GM12878 (cell line): ENCODE results near the gene LDB2. TPM values are rescaled to one million over a fixed set of nuclear protein-coding genes. Genes with fewer than 3 reads are reported as not detected.

ENCODE experiments used
- ATAC-seq: fragments of 200-7000 bp; cut with Tn5 transposase; 3 replicates; pipeline ENCODE4 v1.9.1; 2020; ENCODE audit warnings: mild to moderate bottlenecking, moderate library complexity
- BruUV-seq: library from RNA; stranded (reverse); fragments of 400-500 nt; replicated peaks from 2 replicates; lab custom pipeline; 2021; lab: Mats Ljungman, UMichigan
- CTCF ChIA-PET: fragments of 300-600 bp; sonication (Branson Sonifier 250); formaldehyde crosslinking; extraction: SDS; loops from one replicate; lab custom pipeline; 2021; ENCODE audit warnings: inconsistent platforms; lab: Yijun Ruan, JAX
- POLR2A ChIA-PET: fragments of 350-600 bp; formaldehyde crosslinking; extraction: SDS; loops from one replicate; lab custom pipeline; 2021; ENCODE audit warnings: inconsistent platforms; lab: Charles Lee
- RAD21 ChIA-PET: fragments of 300-600 bp; sonication (Branson Sonifier 250); formaldehyde crosslinking; loops from one replicate; lab custom pipeline; 2023; ENCODE audit warnings: antibody characterized with exemption; ENCODE audit not compliant: unreplicated experiment; lab: Charles Lee
- SMC1A ChIA-PET: fragments of 300-600 bp; sonication (Branson Sonifier 250); formaldehyde crosslinking; loops from one replicate; lab custom pipeline; 2023; ENCODE audit not compliant: unreplicated experiment, uncharacterized antibody; lab: Charles Lee
- DNase-seq: peaks from one replicate; pipeline ENCODE4 v3.0.0-alpha.2; 2011; ENCODE audit warnings: low read depth, low spot score
- FAIRE-seq: peaks from 3 replicates; lab custom pipeline; 2011; peaks lifted over from hg19 to GRCh38; lab: Jason Lieb, UNC
- H2AFZ ChIP-seq: 2 replicates; pipeline ENCODE4 v1.6.0; 2011; ENCODE audit warnings: low read depth, low read length, control low read depth; ENCODE audit not compliant: control insufficient read depth
- H3K27ac ChIP-seq: 2 replicates; pipeline ENCODE4 v1.5.1; 2011; ENCODE audit warnings: control low read depth; ENCODE audit not compliant: control insufficient read depth, insufficient read depth
- H3K27me3 ChIP-seq, 2 experiments: replicated peaks in 1 of 2; 2 replicates each; pipeline versions ENCODE4 v1.6.0 to v1.6.1; 2011; ENCODE audit warnings: low read length in 1 of 2; ENCODE audit not compliant: control insufficient read depth in 2 of 2, insufficient read depth in 2 of 2
- H3K36me3 ChIP-seq, 2 experiments: 2 replicates each; pipeline ENCODE4 v1.5.1; 2011; ENCODE audit warnings: low read length in 1 of 2; ENCODE audit not compliant: control insufficient read depth in 2 of 2, insufficient read depth in 2 of 2
- H3K4me1 ChIP-seq: 2 replicates; pipeline ENCODE4 v1.6.1; 2011; ENCODE audit warnings: mild to moderate bottlenecking, low read length, moderate library complexity, mixed read lengths; ENCODE audit not compliant: control insufficient read depth, insufficient read depth
- H3K4me2 ChIP-seq: 2 replicates; pipeline ENCODE4 v1.6.0; 2011; ENCODE audit warnings: control low read depth; ENCODE audit not compliant: control insufficient read depth, insufficient read depth
- H3K4me3 ChIP-seq: fragments of 200-600 bp; sonication (generic); 2 replicates; pipeline ENCODE4 v1.5.1; 2016
- H3K79me2 ChIP-seq: 2 replicates; pipeline ENCODE4 v1.6.0; 2011; ENCODE audit warnings: low read length; ENCODE audit not compliant: control insufficient read depth, insufficient read depth
- H3K9ac ChIP-seq: 2 replicates; pipeline ENCODE4 v1.8.0; 2011; ENCODE audit warnings: low read length, control low read depth, mixed read lengths; ENCODE audit not compliant: control insufficient read depth, insufficient read depth
- H3K9me3 ChIP-seq: replicated peaks from 3 replicates; pipeline ENCODE4 v1.5.1; 2011; ENCODE audit warnings: mild to moderate bottlenecking, low read length; ENCODE audit not compliant: control insufficient read depth, insufficient read depth
- H4K20me1 ChIP-seq: 2 replicates; pipeline ENCODE4 v1.6.0; 2011; ENCODE audit not compliant: control insufficient read depth, insufficient read depth
- CBX5 ChIP-seq: sonication (generic); IDR thresholded peaks from 2 replicates; pipeline ENCODE4 v1.6.1; 2016; ENCODE audit warnings: low read depth, moderate library complexity, mild to moderate bottlenecking, inconsistent platforms
- ESRRA ChIP-seq: IDR thresholded peaks from 2 replicates; pipeline ENCODE4 v1.6.1; 2012; ENCODE audit warnings: mild to moderate bottlenecking, low read length, improper control_type of control experiment
- HCFC1 ChIP-seq: fragments of 150-350 bp; IDR thresholded peaks from 2 replicates; pipeline ENCODE4 v1.6.1; 2014; ENCODE audit warnings: low read length
- MTA2 ChIP-seq: fragments of 450-650 bp; IDR thresholded peaks from 2 replicates; pipeline ENCODE4 v1.6.1; 2016; ENCODE audit warnings: low read depth, mild to moderate bottlenecking, moderate library complexity
- NFIC ChIP-seq: IDR thresholded peaks from 2 replicates; pipeline ENCODE4 v1.6.1; 2012; ENCODE audit warnings: low read depth, mild to moderate bottlenecking, inconsistent platforms, low read length, moderate library complexity
- PAX5 ChIP-seq: IDR thresholded peaks from 2 replicates; pipeline ENCODE4 v1.6.1; 2011; ENCODE audit warnings: low read depth, low read length, borderline replicate concordance
- RELA ChIP-seq: fragments of 450-650 bp; IDR thresholded peaks from 2 replicates; pipeline ENCODE4 v1.8.0; 2014; ENCODE audit warnings: borderline replicate concordance; ENCODE audit not compliant: partially characterized antibody
- SMAD5 ChIP-seq: IDR thresholded peaks from 2 replicates; pipeline ENCODE4 v1.6.1; 2016; ENCODE audit warnings: antibody characterized with exemption, low read depth
- SPI1 ChIP-seq: IDR thresholded peaks from 2 replicates; pipeline ENCODE4 v1.6.1; 2011; ENCODE audit warnings: low read depth, mild to moderate bottlenecking, low read length, moderate library complexity, borderline replicate concordance; ENCODE audit not compliant: insufficient read depth
- TCF3 ChIP-seq: IDR thresholded peaks from 2 replicates; pipeline ENCODE4 v1.6.1; 2012; ENCODE audit warnings: low read depth, mild to moderate bottlenecking, low read length, borderline replicate concordance; ENCODE audit not compliant: insufficient read depth
- WGBS: methylation state at CpG from one replicate; pipeline ENCODE4 v1.1.6; 2016; ENCODE audit warnings: low lambda C conversion rate; ENCODE audit not compliant: insufficient replicate concordance, insufficient coverage; ENCODE audit errors: missing lambda C conversion rate; 5-methylcytosine and 5-hydroxymethylcytosine counted together
- in situ Hi-C: fragments of 300-500 bp; cut with MboI; formaldehyde crosslinking; loops from 9 replicates; pipeline ENCODE4 v1.14.3; 2018; ENCODE audit warnings: mixed read lengths
- intact Hi-C: fragments of 100-400 bp; cut with micrococcal nuclease; formaldehyde crosslinking; loops from one replicate; pipeline ENCODE4 v1.14.2; 2022; ENCODE audit not compliant: unreplicated experiment
- polyA plus RNA-seq, 11 experiments: library from polyadenylated mRNA; depleted of rRNA in 4 of 11; unstranded in 6 of 11; stranded (reverse) in 5 of 11; fragments of >200 nt; fragmentation: Nextera tagmentation in 4 of 11; fragmentation: Illumina TruSeq in 1 of 11; extraction: Ambion mirVana in 4 of 11; extraction: Trizol in 1 of 11; gene quantifications; 1 replicate in 1 of 11; 2 replicates in 10 of 11; pipeline versions ENCODE4 v1.2.1 to v1.2.3, GENCODE V29; 2011 to 2016; ENCODE audit warnings: inconsistent platforms in 2 of 11, missing spikeins in 2 of 11, low read depth in 1 of 11
- total RNA-seq, 4 experiments: library from RNA; depleted of rRNA in 3 of 4; stranded (reverse); fragments of >200 nt in 3 of 4; fragmentation: Illumina TruSeq in 1 of 4; extraction: Trizol in 1 of 4; gene quantifications; 2 replicates each; pipeline versions ENCODE4 v1.2.1 to v1.2.3, GENCODE V29; 2013 to 2021
- TF ChIP-seq, protein P1 (sequence below): fragments of 450-650 bp; IDR thresholded peaks from 2 replicates; pipeline ENCODE4 v1.6.1; 2016; ENCODE audit warnings: mild to moderate bottlenecking, moderate library complexity, borderline replicate concordance
- TF ChIP-seq, protein P2 (sequence below): fragments of 450-650 bp; IDR thresholded peaks from 2 replicates; pipeline ENCODE4 v1.6.1; 2017; ENCODE audit warnings: mild to moderate bottlenecking

LDB2 gene
- total and polyA plus RNA-seq, 10 of the 15 experiments (the other 5 are each of a cell fraction or from before 2014, with no cell fraction given) = 0.15 TPM; not detected in 9

DNA sequence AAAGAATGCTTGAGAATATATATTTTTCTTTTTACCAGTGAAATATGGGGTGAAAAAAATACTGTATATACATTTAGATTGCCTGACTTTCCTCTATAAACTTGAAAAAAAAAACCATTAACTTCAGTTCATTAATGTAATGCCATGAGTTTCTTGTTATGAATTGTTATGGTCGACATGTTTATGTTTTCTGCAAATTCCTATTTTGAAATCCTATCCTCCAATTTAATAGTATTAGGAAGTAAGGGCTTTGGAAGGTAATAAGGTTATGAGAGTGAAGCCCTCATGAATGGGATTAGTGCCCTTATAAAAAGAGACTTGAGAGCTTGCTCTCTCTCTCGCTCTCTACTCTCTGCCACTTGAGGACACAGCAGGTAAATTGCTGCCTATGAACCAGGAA, 211.4 kb downstream of the LDB2 start:
- no peak for DNase-seq
- H2AFZ ChIP-seq = no peak overlapping the region
- H3K27ac ChIP-seq = no peak overlapping the region
- BruUV-seq = no TSS peak
- H3K4me2 ChIP-seq = no peak overlapping the region
- FAIRE-seq = no peak
- H4K20me1 ChIP-seq = no peaks in the 10 kb centered on the region
- no peaks in the 10 kb centered on the region for H3K4me1 ChIP-seq
- TF ChIP-seq SPI1 (no peak), NFIC (no peak), RELA (no peak), PAX5 (no peak), TCF3 (no peak), HCFC1 (no peak), MTA2 (no peak), SMAD5 (no peak), ESRRA (no peak), CBX5 (no peak)
- TF ChIP-seq, protein P1, sequence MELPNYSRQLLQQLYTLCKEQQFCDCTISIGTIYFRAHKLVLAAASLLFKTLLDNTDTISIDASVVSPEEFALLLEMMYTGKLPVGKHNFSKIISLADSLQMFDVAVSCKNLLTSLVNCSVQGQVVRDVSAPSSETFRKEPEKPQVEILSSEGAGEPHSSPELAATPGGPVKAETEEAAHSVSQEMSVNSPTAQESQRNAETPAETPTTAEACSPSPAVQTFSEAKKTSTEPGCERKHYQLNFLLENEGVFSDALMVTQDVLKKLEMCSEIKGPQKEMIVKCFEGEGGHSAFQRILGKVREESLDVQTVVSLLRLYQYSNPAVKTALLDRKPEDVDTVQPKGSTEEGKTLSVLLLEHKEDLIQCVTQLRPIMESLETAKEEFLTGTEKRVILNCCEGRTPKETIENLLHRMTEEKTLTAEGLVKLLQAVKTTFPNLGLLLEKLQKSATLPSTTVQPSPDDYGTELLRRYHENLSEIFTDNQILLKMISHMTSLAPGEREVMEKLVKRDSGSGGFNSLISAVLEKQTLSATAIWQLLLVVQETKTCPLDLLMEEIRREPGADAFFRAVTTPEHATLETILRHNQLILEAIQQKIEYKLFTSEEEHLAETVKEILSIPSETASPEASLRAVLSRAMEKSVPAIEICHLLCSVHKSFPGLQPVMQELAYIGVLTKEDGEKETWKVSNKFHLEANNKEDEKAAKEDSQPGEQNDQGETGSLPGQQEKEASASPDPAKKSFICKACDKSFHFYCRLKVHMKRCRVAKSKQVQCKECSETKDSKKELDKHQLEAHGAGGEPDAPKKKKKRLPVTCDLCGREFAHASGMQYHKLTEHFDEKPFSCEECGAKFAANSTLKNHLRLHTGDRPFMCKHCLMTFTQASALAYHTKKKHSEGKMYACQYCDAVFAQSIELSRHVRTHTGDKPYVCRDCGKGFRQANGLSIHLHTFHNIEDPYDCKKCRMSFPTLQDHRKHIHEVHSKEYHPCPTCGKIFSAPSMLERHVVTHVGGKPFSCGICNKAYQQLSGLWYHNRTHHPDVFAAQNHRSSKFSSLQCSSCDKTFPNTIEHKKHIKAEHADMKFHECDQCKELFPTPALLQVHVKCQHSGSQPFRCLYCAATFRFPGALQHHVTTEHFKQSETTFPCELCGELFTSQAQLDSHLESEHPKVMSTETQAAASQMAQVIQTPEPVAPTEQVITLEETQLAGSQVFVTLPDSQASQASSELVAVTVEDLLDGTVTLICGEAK = no peak
- TF ChIP-seq, protein P2, sequence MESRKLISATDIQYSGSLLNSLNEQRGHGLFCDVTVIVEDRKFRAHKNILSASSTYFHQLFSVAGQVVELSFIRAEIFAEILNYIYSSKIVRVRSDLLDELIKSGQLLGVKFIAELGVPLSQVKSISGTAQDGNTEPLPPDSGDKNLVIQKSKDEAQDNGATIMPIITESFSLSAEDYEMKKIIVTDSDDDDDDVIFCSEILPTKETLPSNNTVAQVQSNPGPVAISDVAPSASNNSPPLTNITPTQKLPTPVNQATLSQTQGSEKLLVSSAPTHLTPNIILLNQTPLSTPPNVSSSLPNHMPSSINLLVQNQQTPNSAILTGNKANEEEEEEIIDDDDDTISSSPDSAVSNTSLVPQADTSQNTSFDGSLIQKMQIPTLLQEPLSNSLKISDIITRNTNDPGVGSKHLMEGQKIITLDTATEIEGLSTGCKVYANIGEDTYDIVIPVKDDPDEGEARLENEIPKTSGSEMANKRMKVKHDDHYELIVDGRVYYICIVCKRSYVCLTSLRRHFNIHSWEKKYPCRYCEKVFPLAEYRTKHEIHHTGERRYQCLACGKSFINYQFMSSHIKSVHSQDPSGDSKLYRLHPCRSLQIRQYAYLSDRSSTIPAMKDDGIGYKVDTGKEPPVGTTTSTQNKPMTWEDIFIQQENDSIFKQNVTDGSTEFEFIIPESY = no peak
- no peak for ATAC-seq
- RAD21 ChIA-PET = no interaction called here
- no peaks in the 10 kb centered on the region for H3K9me3 ChIP-seq
- POLR2A ChIA-PET = no interaction called here
- SMC1A ChIA-PET = no interaction called here
- no peak overlapping the region for H3K4me3 ChIP-seq
- H3K27me3 ChIP-seq = no peaks in the 10 kb centered on the region
- 39% methylated on average over 2 of the region's 2 CpGs for WGBS
- intact Hi-C loops (no loop called here), in situ Hi-C loops (no loop called here)
- no peaks in the 10 kb centered on the region for H3K79me2 ChIP-seq
- no peak overlapping the region for H3K9ac ChIP-seq
- CTCF ChIA-PET = no interaction called here
- H3K36me3 ChIP-seq = no peaks in the 10 kb centered on the region
